IPS-NIHi7 (cell line): ENCODE measurements around the gene AGXT.

Experiments used
- DNase-seq: peaks from one replicate; pipeline ENCODE4 v3.0.0; 2012; ENCODE audit warnings: mixed read lengths; ENCODE audit errors: extremely low spot score

Gene AGXT

DNA sequence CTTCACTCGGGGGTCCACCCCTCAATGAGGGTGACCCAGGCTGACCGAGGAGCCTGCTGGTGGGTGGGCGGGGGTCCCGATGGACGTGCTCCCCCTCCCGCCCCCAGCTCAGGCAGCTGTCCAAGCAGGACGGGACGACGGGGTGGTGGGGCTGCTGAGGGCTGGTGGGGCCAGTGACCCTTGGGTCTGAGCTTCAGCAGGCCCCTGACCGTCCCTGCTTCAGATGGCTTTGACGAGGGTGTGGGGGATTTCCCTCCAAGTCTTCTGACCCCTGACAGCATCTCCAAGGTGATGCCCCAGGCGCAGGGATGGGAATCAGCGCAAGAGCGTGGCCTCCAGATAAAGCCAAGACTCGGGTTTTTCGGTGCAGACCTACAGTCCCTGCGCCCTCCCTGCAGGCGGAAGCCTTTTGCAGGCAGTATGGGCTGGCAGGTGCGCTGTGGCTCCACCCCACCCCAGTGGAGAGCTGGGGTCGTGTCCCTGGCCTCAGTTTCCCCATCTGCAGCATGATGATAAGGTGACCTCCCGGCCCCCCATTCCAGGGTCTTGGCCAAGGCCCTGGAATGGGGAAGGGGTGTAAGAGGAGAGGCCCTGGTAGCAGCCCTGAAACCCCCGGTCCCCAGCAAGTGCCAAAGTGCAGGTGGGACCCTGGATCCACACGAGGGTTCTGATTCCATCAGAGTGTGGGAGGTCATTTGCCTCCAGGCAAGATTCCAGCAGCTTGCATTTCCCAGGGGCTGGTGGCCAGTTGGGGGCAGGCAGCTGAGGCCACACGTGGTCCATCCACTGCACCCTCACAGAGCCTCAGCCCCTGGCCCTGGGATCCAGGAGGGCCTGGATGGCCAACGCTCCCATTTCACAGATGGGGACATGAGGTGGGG is 46.3 kb downstream of the AGXT start:
- no peak for DNase-seq

DNA sequence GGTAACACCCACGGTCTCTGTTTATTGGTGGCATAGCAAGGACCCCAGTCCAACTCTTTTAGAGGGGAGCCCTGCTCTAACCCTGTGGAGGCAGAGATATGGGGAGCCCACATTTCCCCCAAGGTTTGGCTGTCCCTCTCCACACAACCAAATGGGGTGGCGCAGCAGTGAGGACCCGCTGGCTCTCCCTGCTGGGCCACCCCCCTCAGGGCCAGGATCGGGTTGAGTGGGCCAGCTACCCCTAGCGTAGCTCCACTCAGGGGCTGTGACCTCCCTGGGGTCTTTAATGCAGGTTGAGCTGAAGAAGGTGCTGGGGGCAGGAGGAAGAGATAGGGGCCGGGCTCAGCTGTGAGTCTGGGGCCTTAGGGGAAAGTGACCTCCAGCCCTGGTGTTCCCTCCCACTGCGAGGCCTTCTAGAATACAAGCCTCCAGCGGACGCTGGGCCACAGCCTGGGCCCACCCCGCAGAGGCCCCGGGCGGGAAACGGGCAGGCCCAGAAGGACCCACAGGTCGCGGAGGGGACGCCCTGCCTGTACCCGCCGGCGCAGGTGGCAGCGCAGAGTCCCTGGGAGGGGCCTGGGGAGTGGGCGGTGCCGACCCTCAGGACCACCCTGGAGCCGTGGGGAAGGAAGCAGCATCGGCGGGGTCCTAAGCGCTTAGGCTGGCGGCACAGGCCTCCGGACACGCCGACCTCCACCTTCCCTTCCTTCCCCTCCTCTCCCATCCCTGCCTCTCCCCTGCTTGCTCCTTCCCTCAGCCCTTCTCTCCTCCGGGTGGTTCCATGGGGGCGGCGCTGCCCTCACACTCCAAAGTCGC is 47.1 kb downstream of the AGXT start:
- DNase-seq = no peak

DNA sequence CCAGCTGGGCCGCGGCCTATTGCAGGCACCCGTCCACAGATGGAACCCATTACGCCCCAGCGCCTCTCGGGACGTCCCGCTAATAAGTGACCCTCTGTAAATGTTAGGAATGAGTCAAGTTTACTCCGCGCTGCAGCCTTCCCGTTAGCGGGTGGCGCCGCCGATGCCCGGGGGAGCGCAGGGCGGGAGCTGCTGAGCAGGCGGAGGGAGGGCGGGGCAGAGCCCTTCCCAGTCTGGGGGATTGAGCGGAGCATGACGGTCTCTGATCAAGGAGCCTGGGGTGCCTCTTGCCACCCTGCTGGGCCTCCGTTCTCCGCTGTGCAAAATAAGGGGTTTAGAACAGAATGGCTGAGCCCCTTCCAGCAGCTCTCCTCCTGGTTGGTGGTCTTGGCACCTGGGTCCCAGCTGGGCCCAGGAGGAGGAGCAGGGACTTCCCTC is 48.0 kb downstream of the AGXT start:
- DNase-seq = peak; percentile 83

DNA sequence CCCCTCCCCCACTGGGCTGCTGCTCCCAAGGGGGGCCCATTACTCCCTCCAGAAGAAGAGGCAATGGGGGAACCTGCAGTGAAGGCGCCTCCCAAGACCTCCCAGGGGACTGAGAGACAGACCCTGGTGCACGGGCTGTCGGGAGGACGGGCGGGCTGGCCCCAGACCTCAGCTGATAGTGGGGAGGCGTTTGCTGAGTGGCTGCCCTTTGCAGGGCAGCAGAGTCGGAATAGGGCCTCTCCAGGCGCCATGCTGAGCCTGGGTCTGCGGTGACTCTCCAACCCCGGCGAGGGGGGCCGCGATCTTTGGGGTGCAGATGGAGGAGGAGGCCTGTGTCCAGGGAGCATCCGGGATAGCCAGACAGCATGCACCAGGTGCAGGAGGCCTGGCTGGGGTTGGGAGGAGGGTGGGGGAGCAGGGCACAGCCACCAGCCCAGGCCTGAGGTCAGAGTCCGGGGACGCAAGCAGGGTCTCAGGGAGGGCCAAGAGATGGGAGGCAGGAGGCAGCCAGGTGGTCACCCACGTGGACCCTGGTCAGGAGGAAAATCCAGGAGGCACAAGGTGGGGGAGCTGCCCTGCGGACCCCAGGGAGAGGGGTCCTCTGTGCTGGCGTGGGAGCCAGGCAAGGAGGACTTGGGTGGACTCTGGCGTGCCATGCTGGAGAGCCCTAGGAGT is 48.5 kb downstream of the AGXT start:
- no peak for DNase-seq

DNA sequence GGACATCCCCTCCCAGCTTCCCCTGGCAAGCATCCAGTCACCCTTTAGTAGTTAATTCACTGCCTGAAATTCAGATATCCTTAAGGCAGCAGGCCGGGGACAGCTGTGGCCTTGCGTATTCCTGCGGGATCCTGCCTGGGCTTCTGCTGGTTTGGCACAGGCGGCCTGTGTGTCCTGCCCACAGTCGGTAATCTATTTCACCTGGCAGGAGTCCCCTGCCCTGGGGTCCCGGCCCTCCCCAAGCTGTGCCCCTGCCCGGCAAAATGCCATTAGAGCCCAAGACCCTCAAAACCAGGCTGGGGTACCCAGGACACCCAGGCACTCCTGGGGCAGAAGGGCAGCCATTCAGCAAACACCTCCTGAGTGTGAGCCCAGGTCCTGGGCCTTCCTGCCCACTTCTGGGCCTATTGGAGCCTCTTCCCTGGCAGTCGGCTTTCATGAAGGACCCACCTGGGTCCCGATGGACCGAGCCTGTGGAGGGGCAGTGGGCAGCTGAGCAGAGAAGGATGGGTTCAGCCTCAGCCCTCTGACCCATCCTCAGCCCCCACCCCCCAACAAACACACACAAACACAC is 49.1 kb downstream of the AGXT start:
- no peak for DNase-seq

DNA sequence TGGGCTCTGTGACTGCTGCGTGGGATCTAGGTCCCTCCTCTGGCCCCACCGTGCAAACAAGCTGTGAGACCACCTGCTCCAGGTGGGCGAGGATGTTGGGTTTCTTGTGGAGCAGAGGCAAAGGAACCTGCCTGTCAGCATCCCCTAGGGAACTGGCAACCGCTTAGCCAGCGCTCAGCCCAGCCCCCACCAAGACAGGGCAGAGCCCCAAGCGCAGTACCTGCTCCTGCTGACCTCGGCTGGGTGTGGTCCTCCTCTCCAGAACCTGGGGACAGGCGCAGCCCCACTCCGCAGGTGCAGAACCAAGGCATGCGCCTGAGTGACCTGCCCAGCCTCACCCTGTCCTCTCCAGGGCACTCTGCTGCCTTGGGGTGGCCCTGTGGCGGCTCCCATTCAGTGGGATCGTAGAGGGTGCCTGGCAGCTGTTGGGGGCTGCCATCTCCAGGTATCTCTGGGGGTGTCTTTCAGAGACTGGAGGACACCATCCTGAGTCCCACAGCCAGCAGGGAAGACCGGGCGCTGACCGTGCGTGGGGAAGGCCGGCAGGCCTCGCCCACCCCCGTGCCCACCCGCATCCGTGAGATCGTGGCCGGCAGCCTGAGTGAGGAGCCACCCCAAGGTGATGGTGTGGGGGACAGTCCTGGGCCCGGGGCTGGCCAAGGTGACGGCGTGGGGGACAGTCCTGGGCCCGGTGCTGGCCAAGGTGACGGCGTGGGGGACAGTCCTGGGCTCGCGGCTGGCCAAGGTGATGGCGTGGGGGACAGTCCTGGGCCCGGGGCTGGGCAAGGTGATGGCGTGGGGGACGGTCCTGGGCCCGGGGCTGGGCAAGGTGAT is 49.9 kb downstream of the AGXT start:
- no peak for DNase-seq

DNA sequence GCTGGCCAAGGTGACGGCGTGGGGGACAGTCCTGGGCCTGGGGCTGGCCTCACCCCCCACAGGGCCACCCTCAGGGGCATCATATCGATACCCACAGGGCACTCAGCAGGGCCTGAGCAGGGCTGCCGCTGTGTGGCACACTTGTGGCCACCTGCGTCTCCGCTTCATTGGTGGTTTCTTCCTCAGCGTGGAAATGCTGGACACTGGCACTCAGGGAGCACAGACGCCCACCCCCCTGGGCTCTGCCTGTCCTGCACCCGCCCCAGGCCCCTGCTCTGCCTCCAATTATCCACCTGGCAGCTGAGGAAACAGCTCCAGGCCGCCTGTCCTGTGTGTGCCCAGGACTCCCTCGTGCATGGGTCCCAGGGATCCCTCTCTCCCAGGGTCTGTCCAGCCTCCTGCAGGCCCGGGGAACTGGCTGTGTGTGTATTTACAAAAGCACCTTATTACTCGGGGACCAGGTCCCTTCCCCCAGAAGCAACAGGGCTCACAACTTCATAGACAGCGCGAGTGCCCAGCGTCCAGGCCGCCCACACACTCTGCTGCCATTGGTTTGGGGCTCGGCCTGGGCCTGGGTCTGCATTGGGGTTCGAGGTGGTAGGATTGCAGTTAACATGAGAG is 50.6 kb downstream of the AGXT start:
- DNase-seq = no peak

DNA sequence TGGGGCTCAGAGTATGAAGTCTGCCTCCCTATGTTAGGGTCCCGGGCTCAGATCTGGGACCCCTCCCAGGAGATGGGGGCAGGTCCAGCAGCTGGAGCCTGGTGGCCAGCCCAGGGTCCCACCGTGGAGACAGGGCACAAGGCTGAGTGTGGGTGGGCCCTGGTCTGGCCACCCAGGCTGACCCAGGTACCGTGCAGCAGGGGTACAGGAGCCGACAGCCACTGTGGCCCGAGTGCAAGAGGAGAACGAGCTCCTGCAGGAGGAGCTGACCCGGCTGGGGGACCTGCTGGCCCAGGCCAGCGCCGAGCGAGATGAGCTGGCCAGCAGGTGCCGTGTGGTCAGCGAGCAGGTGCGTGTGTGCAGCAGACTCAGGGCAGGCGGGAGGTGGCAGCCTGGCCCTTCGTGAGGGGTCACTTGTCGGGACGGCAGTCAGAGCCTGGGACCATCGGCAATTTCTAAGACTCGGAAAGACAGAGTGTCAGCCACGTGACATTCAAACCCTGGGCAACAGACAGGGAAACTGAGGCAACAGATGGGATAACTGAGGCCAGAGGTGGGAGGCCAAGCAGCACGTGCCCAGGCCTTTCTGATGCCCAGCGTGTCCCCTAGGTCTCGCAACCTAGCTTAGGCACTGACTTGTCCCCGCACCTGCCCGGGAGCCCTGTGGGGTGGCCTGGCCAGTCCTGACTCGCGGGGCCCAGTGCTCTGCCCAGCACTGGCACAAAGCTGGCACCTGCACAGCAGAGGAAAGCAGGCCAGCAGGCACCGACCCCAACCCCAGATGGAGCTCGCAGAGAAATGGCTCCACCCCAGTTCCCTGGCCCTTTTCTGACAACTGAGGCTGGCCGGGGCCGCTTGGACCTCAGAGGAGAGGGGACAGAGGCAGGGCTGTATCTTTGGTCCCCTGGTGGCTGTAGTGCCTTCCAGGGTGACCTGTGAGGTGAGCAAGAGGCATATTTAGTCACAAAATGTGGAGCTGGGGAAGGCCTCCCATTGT is 51.5 kb downstream of the AGXT start:
- DNase-seq = no peak

DNA sequence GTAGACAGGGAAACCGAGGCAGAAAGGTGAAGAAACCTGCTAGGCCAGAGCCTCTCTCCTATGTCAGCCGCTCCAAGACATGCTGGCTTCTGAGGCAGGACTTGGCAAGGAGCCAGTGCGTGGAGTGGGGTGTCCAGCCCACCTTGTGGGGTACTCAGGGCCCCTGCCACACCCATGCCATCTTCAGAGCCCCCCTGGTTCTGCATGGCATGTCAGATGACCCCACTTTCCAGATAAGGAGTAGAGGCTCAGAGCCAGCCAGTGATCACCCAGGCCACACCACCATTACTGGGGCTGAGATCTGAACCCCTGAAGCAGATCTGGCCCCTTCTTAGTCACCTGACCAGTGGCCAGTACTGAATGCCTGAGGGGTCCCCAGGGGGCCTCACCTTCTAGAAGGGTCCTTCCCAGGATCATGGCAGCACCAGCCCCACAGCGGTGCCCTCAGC is 52.2 kb downstream of the AGXT start:
- no peak for DNase-seq

DNA sequence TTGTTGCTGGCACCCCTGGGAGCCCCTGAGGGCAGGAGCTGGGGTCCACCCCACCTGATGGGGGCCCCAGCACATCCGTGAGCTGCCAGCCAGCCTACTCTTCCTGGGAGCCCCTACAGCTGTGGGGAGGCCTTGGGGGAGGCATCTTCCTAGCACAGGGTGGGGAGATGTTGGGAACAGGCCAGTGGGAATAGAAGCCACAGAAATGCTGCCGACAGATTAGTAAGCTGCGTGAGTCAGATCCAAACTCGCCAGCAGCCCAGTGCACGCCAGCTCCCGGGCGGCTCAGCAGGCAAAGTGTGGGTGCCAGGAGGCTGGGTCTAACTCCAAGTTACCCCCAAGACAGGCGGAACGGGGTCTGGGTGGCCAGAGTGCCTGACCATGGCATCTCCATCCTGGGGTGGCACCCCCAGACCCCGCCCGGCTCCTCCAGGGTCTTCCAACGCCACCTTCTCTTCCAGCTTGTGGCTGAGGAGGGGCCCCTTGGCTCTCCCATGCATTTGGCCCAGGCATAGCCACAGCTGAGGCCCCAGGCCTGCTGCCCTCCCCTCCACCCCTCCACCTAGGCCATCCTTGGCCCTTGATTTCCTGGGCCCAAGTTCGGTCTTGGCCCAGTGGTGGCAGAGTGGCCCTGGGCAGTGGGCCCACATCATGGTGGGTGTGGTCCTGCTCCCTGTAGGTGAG is 52.8 kb downstream of the AGXT start:
- DNase-seq = no peak

DNA sequence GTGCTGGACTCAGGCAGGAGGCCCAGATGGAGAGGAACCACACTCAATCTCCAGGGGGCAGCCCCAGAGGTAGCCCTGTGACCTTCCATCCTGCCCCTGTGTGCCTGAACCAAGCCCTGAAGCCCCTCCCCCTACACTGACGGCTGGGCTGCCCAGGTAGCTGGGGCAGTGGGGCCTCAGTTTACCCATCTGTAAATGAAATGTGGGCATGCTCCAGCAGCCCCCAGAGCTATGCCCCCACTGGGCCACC is 53.3 kb downstream of the AGXT start:
- no peak for DNase-seq

DNA sequence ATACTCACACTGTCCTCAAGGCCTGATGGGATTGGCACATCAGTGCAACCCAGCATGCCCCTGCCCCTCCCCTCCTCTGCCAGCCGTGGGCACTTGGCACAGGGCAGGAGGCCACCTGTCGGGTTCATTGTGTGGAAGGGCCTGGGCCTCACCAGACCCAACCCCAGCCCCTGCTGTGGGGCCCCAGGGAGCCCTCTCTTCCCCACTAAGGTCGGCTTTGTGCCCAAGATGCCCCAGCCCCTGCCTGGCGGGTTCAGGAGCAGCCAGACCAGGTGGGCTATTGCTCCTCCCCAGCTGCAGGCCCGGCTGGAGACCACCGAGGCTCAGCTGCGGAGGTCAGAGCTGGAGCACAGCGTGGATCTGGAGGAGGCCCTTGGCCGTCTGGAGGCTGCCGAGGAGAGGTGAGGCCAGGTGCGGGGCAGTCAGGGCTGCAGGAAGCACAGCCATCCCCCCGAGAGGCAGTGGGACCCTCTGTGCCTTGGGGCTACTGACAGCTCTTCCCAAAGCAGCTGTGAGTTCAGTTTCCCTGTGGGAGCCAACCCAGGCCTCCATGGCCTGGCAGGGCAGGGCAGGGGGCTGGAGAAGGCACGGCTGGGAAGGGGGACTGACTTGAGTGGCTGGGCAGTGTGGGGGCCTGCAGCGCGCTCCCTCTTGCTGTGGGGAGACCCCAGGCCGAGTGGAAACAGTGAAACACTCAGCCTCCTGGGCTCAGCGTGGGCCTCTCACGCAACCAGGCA is 53.8 kb downstream of the AGXT start:
- no peak for DNase-seq

DNA sequence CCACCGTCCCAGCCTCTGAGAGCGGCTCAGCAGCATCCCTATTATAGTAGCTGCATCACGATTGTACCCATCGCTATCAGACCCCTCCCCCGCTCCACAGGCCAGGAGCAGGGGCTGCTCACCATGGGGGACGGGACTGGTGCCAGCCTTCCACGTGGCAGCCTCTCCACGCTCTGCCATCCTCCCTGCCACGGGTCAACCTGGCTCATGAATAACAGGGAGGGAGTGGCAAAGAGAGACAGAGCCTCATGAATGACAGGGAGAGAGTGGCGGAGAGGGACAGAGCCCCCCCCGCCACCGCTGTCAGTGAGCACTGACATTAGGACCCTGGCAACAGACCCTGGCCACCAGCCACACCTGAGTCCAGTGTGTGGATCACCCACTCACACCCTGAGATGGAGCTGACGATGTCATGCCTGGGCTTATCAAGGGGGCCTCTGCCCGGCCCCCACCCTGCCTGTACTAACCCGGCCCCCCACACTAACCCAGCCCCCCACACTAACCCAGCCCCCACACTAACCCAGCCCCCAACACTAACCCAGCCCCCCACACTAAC is 54.4 kb downstream of the AGXT start:
- no peak for DNase-seq

DNA sequence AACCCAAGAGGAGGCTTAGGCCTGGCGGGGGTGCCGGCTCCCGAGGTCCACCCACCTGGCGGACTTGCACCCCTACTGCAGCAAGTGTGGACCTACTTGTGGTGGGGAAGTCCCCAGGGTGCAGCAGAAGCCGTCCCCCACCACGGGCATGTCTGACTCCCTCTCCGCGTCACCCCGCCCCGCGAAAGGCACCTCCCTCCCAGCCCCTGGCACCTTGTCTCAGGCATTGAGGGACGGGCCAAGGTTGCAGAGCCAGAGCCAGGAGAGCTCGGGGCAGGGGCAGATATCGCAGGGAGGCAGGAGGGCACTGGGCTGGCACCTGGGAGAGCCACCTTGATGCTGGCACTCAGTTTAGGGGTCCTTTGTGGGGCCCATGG is 56.6 kb downstream of the AGXT start:
- DNase-seq = no peak

DNA sequence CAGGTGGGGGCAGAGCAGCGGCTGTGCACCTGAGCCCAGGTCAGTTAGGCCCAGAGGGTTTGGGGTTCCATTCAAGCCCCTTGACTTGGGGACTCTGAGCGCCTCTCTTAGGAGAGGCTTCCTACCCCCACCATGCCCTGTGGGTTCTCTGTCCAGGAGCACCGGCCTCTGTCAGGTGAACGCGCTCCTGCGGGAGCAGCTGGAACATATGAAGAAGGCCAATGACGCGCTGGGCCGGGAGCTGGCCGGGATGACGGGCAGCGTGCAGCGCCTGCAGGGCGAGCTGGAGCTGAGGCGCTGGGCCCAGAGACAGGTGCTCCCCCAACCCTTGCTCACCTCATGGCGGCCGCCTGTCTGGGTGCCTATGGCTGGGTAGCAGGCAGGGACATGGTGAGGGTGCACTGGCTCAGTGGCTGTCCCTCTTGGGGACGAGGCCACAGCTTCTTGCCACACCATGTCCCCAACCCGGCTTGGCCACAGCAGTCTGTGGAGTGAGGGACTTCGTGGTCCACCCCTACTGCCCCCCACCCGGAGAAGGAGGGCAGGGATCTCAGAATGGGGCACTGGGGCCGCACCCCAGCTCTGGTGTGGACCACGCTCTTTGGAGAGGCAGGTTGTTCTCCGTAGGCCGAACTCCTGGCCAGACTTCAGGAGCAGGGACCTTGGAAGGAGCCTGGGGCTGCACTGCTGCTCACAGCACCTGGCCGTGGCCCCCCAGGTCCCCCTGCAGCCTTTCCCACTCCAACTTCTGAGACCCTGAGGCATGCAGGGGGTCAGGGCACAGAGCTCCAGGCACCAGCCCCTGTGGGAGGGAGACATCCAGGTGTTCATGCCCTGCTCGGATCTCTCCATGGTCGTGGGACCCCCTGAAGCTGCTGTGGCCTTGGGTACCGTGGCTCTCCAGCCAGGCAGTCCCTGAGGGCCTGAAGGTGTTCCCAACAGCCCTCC is 57.2 kb downstream of the AGXT start:
- no peak for DNase-seq

DNA sequence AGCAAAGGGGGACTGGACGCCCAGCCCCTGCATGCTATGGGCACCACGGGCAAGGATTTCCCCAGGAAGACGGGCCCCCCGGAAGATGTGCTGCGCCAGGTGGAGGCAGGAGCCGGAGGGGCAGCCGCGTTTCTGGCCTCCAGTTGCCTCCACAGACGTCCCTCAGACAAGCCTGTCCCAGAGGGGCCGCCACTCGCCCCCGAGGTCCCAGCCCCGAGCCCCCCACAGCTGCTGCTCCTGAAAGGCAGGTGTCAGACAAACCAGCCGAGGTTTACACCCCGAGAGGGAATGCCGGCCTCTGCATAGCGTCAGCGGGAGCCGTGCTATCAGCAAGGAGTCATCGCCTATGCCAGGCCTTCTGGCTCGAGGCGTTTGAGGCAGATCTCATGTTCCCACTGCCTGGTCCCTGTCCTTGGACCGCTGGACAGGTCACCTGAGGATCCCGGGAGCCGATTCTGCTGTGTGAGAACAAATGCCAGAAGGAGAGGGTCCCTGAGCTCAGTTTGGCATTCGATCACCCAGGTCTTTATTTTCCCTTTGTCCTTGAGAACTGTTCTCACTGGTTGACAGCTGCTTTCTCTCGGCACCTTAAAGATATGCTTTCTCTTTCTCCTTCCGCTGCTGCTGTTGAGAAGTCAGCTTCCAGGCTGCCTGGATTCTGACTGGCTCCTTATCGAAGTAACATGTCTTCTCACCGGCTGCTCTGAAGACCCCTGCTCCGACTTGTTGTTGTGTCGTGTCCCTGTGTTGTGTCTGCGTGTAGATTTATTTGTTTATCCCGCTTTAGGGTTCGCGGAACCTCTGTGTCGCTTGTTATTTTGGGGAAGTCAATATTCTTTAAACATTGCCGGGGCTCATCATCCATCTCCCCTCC is 58.1 kb downstream of the AGXT start:
- no peak for DNase-seq
